Liver (tissue), 5 donors: Measurements from ENCODE around the gene UBL3. TPM values are rescaled to one million over a fixed set of nuclear protein-coding genes. Genes with fewer than 3 reads are reported as not detected.

Experiments
- polyA plus RNA-seq, 2 donors: library from polyadenylated mRNA; stranded (reverse) in 1 of 2; unstranded in 1 of 2; fragments of 200-250 nt in 1 of 2; fragments of >200 nt in 1 of 2; fragmentation: Nextera tagmentation in 1 of 2; extraction: Ambion mirVana in 1 of 2; gene quantifications; one replicate each; pipeline versions ENCODE4 v1.2.1 to v1.2.3, GENCODE V29; 2013 to 2015
- small RNA-seq: library from RNA; depleted of rRNA; stranded (forward); fragments of <200 nt; gene quantifications from one replicate; pipeline ENCODE3, GENCODE V24; 2014
- total RNA-seq, 2 donors: library from RNA; depleted of rRNA; stranded (reverse); fragments of >200 nt; gene quantifications; one replicate each; pipeline ENCODE4 v1.2.3, GENCODE V29; 2014
- donor health status: healthy.
- donor health status: healthy.
- donor health status: healthy.

Gene UBL3
- total and polyA plus RNA-seq, 4 donors, result 13.9 to 21.3 (median 15.9) TPM

Small RNAs within 50 kb of the gene (small RNA-seq; reads per million reads assigned to genes)
- gene RF00017 (not detected), gene TIMM8BP1 (not detected)
